ENCODE data around the gene TRAPPC12. TPM values are rescaled to one million over a fixed set of nuclear protein-coding genes. Genes with fewer than 3 reads are reported as not detected.
A peak's percentile ranks its signal among the peaks of the same experiment; 100 is the strongest.

The TRAPPC12 gene
- total RNA-seq, 2 donors from 2014 or later = 69.5 to 73.2 TPM

DNA sequence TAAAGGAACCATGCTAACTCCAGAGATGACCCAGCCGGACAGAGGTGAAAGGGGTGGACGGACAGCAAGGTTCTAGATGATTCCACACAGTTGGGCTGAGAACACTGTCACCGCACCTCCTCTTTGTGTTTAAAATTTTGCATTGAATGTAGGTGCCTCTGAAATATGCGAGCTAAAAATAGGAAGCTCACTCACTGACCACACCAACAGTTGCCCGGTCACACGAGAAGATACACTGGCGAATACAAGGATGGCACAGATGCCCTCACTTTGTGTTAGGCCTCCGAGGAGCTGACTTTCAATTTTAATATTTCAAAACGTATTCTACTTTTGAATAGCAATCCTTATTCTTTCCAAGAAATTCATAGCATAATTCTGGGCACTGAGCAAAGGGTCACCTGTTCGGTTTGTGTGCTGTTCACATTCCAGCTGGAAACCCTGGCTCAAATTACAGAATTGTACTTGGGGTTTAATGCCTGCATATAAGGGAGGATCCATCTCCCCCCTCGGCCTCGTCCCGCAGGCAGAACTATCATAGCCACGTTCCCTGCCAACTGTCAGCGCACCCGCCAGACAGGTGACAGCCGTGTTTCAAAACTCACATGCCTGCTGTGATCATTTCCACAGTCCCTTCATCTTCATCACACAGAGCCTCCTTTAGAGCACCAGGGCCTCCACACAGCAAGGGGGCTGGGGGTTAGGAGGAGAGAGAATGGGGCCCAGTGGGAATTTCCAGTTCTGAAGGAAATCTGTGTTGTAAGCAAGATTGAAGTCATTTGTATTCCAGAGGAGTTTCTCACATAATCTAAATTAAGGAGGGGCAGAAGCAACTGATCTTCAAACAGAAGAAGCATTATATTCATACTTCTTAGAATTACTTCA lies 91.6 kb downstream of the TRAPPC12 start:
- Histone ChIP-seq H3K4me1 (peaks cover 0 to 59% of the 10 kb centered on the region in 2 donors), H3K36me3 (peaks cover 45% of the 10 kb centered on the region), H3K4me3 (no peak overlapping the region), H3K27ac (peak overlapping the region; percentile 83 to 90), H3K9me3 (no peaks in the 10 kb centered on the region), H3K27me3 (no peaks in the 10 kb centered on the region)
- TF ChIP-seq, protein P1, sequence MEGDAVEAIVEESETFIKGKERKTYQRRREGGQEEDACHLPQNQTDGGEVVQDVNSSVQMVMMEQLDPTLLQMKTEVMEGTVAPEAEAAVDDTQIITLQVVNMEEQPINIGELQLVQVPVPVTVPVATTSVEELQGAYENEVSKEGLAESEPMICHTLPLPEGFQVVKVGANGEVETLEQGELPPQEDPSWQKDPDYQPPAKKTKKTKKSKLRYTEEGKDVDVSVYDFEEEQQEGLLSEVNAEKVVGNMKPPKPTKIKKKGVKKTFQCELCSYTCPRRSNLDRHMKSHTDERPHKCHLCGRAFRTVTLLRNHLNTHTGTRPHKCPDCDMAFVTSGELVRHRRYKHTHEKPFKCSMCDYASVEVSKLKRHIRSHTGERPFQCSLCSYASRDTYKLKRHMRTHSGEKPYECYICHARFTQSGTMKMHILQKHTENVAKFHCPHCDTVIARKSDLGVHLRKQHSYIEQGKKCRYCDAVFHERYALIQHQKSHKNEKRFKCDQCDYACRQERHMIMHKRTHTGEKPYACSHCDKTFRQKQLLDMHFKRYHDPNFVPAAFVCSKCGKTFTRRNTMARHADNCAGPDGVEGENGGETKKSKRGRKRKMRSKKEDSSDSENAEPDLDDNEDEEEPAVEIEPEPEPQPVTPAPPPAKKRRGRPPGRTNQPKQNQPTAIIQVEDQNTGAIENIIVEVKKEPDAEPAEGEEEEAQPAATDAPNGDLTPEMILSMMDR (IDR thresholded peaks at IDR 0.05) = no peak
- no peak for DNase-seq (ENCODE audit: low spot score)

- H3K27ac ChIP-seq = peak overlapping the region; percentile 83 to 90
- TF ChIP-seq, protein P1 (IDR thresholded peaks at IDR 0.05) = no peak
- no peaks in the 10 kb centered on the region for H3K9me3 ChIP-seq
- no peaks in the 10 kb centered on the region for H3K27me3 ChIP-seq
- DNase-seq (ENCODE audit: low spot score) = no peak
- peaks cover 34% of the 10 kb centered on the region for H3K36me3 ChIP-seq
- no peak overlapping the region for H3K4me3 ChIP-seq
- H3K4me1 ChIP-seq = peaks cover 0 to 56% of the 10 kb centered on the region in 2 donors
Measured at GRCh38 chr2:3472296-3472695, 92.8 kb downstream of the TRAPPC12 start.

- peaks cover 0 to 56% of the 10 kb centered on the region in 2 donors for H3K4me1 ChIP-seq
- DNase-seq (ENCODE audit: low spot score) = no peak
- no peaks in the 10 kb centered on the region for H3K27me3 ChIP-seq
- H3K36me3 ChIP-seq = peaks cover 28% of the 10 kb centered on the region
- TF ChIP-seq, protein P1 (IDR thresholded peaks at IDR 0.05) = no peak
- no peaks in the 10 kb centered on the region for H3K9me3 ChIP-seq
- H3K27ac ChIP-seq = peak overlapping the region; percentile 83 to 90
- no peak overlapping the region for H3K4me3 ChIP-seq
Measured at GRCh38 chr2:3472966-3473365, 93.5 kb downstream of the TRAPPC12 start.

GRCh38 chr2:3475771-3476170 lies 96.3 kb downstream of the TRAPPC12 start:
- TF ChIP-seq, protein P1 (IDR thresholded peaks at IDR 0.05) = no peak
- H3K36me3 ChIP-seq = peaks cover 39% of the 10 kb centered on the region
- no peak for DNase-seq (ENCODE audit: low spot score)

DNA sequence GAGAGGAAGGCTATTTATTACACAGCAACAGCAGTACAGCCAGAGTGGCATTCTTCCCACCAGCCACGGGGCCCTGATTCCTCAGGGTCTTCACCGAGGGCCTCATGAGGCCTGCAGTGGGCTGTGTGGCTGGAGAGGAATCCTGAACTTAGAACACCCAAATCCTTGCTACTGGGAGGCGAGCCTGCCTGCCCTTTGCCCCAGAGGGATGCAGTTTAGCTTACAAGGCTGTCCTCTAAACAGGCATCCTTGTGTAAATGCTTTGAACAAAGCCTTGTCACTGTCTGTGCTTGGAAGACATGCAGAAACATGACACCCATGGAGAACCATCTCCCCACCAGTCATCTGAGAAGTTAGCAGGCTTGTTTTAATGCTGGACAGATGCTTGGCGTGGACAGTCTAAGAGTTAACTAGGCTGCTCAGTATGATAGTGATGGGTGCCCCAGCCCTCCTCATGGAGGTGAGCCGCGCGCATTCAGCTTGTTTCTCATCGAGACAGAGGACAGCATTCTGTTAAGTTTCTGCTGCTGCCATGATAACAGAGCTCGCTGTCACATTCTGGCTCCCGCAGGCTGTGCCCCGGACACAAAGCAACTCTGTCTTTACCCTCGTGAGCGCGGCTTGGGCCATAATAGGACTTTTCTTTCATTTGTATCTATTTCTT lies 97.0 kb downstream of the TRAPPC12 start:
- TF ChIP-seq, protein P1 (IDR thresholded peaks at IDR 0.05) = no peak
- Histone ChIP-seq H3K4me1 (peaks cover 0 to 25% of the 10 kb centered on the region in 2 donors), H3K4me3 (no peak overlapping the region), H3K27ac (peak overlapping the region; percentile 47 to 90), H3K36me3 (peaks cover 39% of the 10 kb centered on the region), H3K9me3 (no peaks in the 10 kb centered on the region), H3K27me3 (no peaks in the 10 kb centered on the region)
- no peak for DNase-seq (ENCODE audit: low spot score)

More at GRCh38 chr2:3475771-3476170, 96.3 kb downstream of the TRAPPC12 start:
- H3K9me3 ChIP-seq = no peaks in the 10 kb centered on the region
- H3K27me3 ChIP-seq = no peaks in the 10 kb centered on the region
- H3K27ac ChIP-seq = peak overlapping the region; percentile 47 to 90
- no peak overlapping the region for H3K4me3 ChIP-seq
- peaks cover 0 to 32% of the 10 kb centered on the region in 2 donors for H3K4me1 ChIP-seq
